SH-SY5Y (cell line): Measurements from ENCODE around the gene WDR54.

ENCODE experiments used
- GATA2 ChIP-seq: IDR thresholded peaks from 2 replicates; pipeline ENCODE4 v1.6.1; 2011; ENCODE audit warnings: mild to moderate bottlenecking, low read depth, low read length
- GATA3 ChIP-seq: IDR thresholded peaks from 2 replicates; pipeline ENCODE4 v1.6.1; 2011; ENCODE audit warnings: low read depth, mild to moderate bottlenecking, low read length, moderate library complexity

DNA sequence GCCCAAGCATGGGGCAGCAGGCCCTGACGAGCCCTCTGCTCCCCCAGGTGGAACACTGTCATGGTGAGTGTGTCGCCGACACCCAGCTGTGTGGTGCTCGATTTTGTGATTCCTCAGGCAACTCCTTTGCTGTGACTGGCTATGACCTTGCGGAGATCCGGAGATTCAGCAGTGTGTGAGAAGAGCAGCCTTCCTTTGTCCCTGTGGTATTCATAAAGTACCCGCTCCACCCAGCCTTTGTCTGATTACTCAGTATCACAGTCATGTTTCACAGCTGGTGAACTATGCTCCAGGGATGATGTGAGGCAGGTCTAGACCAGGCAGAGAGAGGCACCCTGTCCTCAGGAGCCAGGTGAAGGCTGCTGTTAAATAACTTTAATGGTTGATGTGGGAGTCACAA is 4.0 kb downstream of the WDR54 start:
- TF ChIP-seq GATA2 (no peak), GATA3 (no peak)
